BE2C (cell line): Measurements from ENCODE around the gene PREX1.

Experiments
- DNase-seq: peaks from one replicate; pipeline ENCODE4 v3.0.0-alpha.2; 2020
- H3K27me3 ChIP-seq: fragments of 250-450 bp; sonication (Bioruptor Pico); 2 replicates; pipeline ENCODE4 v1.5.1; 2020; ENCODE audit warnings: mild to moderate bottlenecking
- H3K36me3 ChIP-seq: fragments of 250-450 bp; sonication (Bioruptor Pico); 2 replicates; pipeline ENCODE4 v1.5.1; 2020; ENCODE audit warnings: mild to moderate bottlenecking
- H3K4me1 ChIP-seq: fragments of 250-450 bp; sonication (Bioruptor Pico); 2 replicates; pipeline ENCODE4 v1.5.1; 2020
- H3K4me3 ChIP-seq: 2 replicates; pipeline ENCODE4 v1.5.1; 2011; ENCODE audit warnings: low read depth, low read length
- H3K9me3 ChIP-seq: fragments of 250-450 bp; sonication (Bioruptor Pico); 2 replicates; pipeline ENCODE4 v1.5.1; 2020
- CTCF ChIP-seq: IDR thresholded peaks from 2 replicates; pipeline ENCODE4 v1.5.1; 2012; ENCODE audit warnings: mild to moderate bottlenecking, low read depth, low read length

PREX1 gene

GRCh38 chr20:48719598-48720255 lies 108.1 kb downstream of the PREX1 start:
- H3K36me3 ChIP-seq: no peaks in the 10 kb centered on the region
- TF ChIP-seq CTCF: no peak
- H3K4me3 ChIP-seq: no peak overlapping the region
- no peaks in the 10 kb centered on the region for H3K27me3 ChIP-seq
- H3K4me1 ChIP-seq: no peaks in the 10 kb centered on the region
- H3K9me3 ChIP-seq: no peaks in the 10 kb centered on the region
- no peak for DNase-seq

GRCh38 chr20:48718786-48719578 lies 108.8 kb downstream of the PREX1 start:
- Histone ChIP-seq H3K27me3 (no peaks in the 10 kb centered on the region), H3K4me1 (no peaks in the 10 kb centered on the region), H3K4me3 (no peak overlapping the region), H3K36me3 (no peaks in the 10 kb centered on the region), H3K9me3 (no peaks in the 10 kb centered on the region)
- no peak for TF ChIP-seq CTCF
- DNase-seq: no peak

- Histone ChIP-seq H3K27me3 (no peaks in the 10 kb centered on the region), H3K4me3 (no peak overlapping the region), H3K36me3 (no peaks in the 10 kb centered on the region), H3K9me3 (no peaks in the 10 kb centered on the region), H3K4me1 (no peaks in the 10 kb centered on the region)
- TF ChIP-seq CTCF: no peak
- no peak for DNase-seq
Observed at GRCh38 chr20:48717680-48718223, 110.0 kb downstream of the PREX1 start.

- TF ChIP-seq CTCF: no peak
- H3K4me1 ChIP-seq: no peaks in the 10 kb centered on the region
Observed at GRCh38 chr20:48717095-48717672, 110.6 kb downstream of the PREX1 start.

GRCh38 chr20:48716541-48716940 lies 111.3 kb downstream of the PREX1 start:
- no peak for TF ChIP-seq CTCF
- no peak for DNase-seq
- Histone ChIP-seq H3K4me3 (no peak overlapping the region), H3K27me3 (no peaks in the 10 kb centered on the region), H3K4me1 (no peaks in the 10 kb centered on the region), H3K36me3 (no peaks in the 10 kb centered on the region), H3K9me3 (no peaks in the 10 kb centered on the region)

More at GRCh38 chr20:48717095-48717672, 110.6 kb downstream of the PREX1 start:
- Histone ChIP-seq H3K9me3 (no peaks in the 10 kb centered on the region), H3K4me3 (no peak overlapping the region), H3K36me3 (no peaks in the 10 kb centered on the region), H3K27me3 (no peaks in the 10 kb centered on the region)
- DNase-seq: no peak
